Panc1 (cell line): Measurements from ENCODE around the gene MGAT5. TPM values are rescaled to one million over a fixed set of nuclear protein-coding genes. Genes with fewer than 3 reads are reported as not detected.

Source experiments
- ATAC-seq: fragments of 200-7000 bp; cut with Tn5 transposase; 2 replicates; pipeline ENCODE4 v1.9.1; 2020; ENCODE audit warnings: mild to moderate bottlenecking, moderate library complexity
- BruUV-seq: library from RNA; stranded (reverse); fragments of 400-500 nt; replicated peaks from 2 replicates; lab custom pipeline; 2021; lab: Mats Ljungman, UMichigan
- CTCF ChIA-PET: fragments of 300-600 bp; sonication (Branson Sonifier 250); formaldehyde crosslinking; loops from one replicate; lab custom pipeline; 2022; ENCODE audit warnings: antibody characterized with exemption; lab: Charles Lee
- POLR2A ChIA-PET: fragments of 300-600 bp; sonication (Branson Sonifier 250); formaldehyde crosslinking; loops from one replicate; lab custom pipeline; 2022; ENCODE audit warnings: antibody characterized with exemption; lab: Charles Lee
- DNase-seq: peaks from one replicate; pipeline ENCODE4 v3.0.0-alpha.2; 2010; ENCODE audit warnings: low read depth, low spot score
- H3K27ac ChIP-seq: 2 replicates; pipeline ENCODE4 v1.5.1; 2011; ENCODE audit warnings: mild to moderate bottlenecking, low read length, inconsistent platforms
- H3K27me3 ChIP-seq: fragments of 200-500 bp; sonication (Bioruptor generic); 2 replicates; pipeline ENCODE4 v1.6.0; 2014; ENCODE audit warnings: low read length, inconsistent platforms; ENCODE audit not compliant: control insufficient read depth, insufficient read depth
- H3K36me3 ChIP-seq: fragments of 200-500 bp; sonication (Bioruptor generic); 2 replicates; pipeline ENCODE4 v1.5.1; 2014; ENCODE audit warnings: inconsistent platforms, mild to moderate bottlenecking, low read length, moderate library complexity; ENCODE audit not compliant: control insufficient read depth, insufficient read depth
- H3K4me1 ChIP-seq: 2 replicates; pipeline ENCODE4 v1.5.1; 2011; ENCODE audit warnings: inconsistent platforms, mild to moderate bottlenecking, low read length, moderate library complexity; ENCODE audit not compliant: control insufficient read depth, insufficient read depth
- H3K4me3 ChIP-seq, 2 experiments: 2 replicates each; pipeline ENCODE4 v1.5.1; 2011 to 2012; ENCODE audit warnings: low read depth in 2 of 2, low read length in 2 of 2, mild to moderate bottlenecking in 2 of 2, inconsistent platforms in 1 of 2, moderate library complexity in 1 of 2
- H3K9me3 ChIP-seq: fragments of 200-500 bp; sonication (Bioruptor generic); 2 replicates; pipeline ENCODE4 v1.5.1; 2014; ENCODE audit warnings: low read depth, mild to moderate bottlenecking, inconsistent platforms, low read length, moderate library complexity; ENCODE audit not compliant: control insufficient read depth, insufficient read depth
- CTCF ChIP-seq: fragments of 450-650 bp; IDR thresholded peaks from 2 replicates; pipeline ENCODE4 v1.5.1; 2017; ENCODE audit warnings: mild to moderate bottlenecking
- POLR2AphosphoS5 ChIP-seq: IDR thresholded peaks from 2 replicates; pipeline ENCODE4 v1.6.1; 2012; ENCODE audit warnings: mild to moderate bottlenecking, low read depth, low read length, moderate library complexity
- REST ChIP-seq, 2 experiments: IDR thresholded peaks; 2 replicates each; pipeline ENCODE4 v1.6.1; 2011 to 2012; ENCODE audit warnings: low read depth in 2 of 2, control low read depth in 1 of 2, low read length in 1 of 2, mild to moderate bottlenecking in 1 of 2, moderate library complexity in 1 of 2; ENCODE audit not compliant: insufficient read depth in 1 of 2
- SIN3A ChIP-seq: IDR thresholded peaks from 2 replicates; pipeline ENCODE4 v1.6.1; 2012; ENCODE audit warnings: low read depth, mild to moderate bottlenecking, low read length, moderate library complexity, borderline replicate concordance; ENCODE audit not compliant: insufficient read depth
- TCF7L2 ChIP-seq: IDR thresholded peaks from 2 replicates; pipeline ENCODE4 v1.6.1; 2011; ENCODE audit warnings: mild to moderate bottlenecking, low read depth, low read length, inconsistent platforms
- in situ Hi-C: cut with HindIII; loops from 2 replicates; pipeline ENCODE4 v1.10.0; 2016; ENCODE audit warnings: low sequenced_read_pairs, low pct_unique_long_range_greater_than_20kb
- intact Hi-C: fragments of 100-400 bp; cut with micrococcal nuclease; formaldehyde crosslinking; loops from one replicate; pipeline ENCODE4 v1.10.0; 2022; ENCODE audit not compliant: unreplicated experiment
- total RNA-seq: library from RNA; stranded (reverse); gene quantifications from one replicate; pipeline ENCODE4 v1.2.1, GENCODE V29; 2021; ENCODE audit not compliant: unreplicated experiment

Gene MGAT5
- total RNA-seq, 1 experiment from 2014 or later = 22.1 TPM

- ChIA-PET CTCF (no interaction called here), POLR2A (no interaction called here)
- intact Hi-C loops (no loop called here), in situ Hi-C loops (no loop called here)
- Histone ChIP-seq H3K27ac (no peak overlapping the region), H3K36me3 (no peaks in the 10 kb centered on the region), H3K9me3 (no peaks in the 10 kb centered on the region), H3K4me3 (no peak overlapping the region), H3K27me3 (no peaks in the 10 kb centered on the region), H3K4me1 (no peaks in the 10 kb centered on the region)
- no TSS peak for BruUV-seq
- no peak for DNase-seq
- no peak for TF ChIP-seq TCF7L2
- TF ChIP-seq POLR2AphosphoS5 = no peak
- TF ChIP-seq CTCF = no peak
- TF ChIP-seq REST (IDR thresholded peaks at IDR 0.05; ENCODE audit: insufficient read depth in 1 of 2, low read depth in 2 of 2, low read length in 1 of 2) = no peak
- no peak for TF ChIP-seq SIN3A
- ATAC-seq = no peak
Observed at GRCh38 chr2:134407154-134407890, 153.4 kb downstream of the MGAT5 start.

- Histone ChIP-seq H3K36me3 (no peaks in the 10 kb centered on the region), H3K27me3 (no peaks in the 10 kb centered on the region), H3K4me1 (no peaks in the 10 kb centered on the region), H3K9me3 (no peaks in the 10 kb centered on the region), H3K27ac (no peak overlapping the region), H3K4me3 (no peak overlapping the region)
- BruUV-seq = no TSS peak
- intact Hi-C loops (no loop called here), in situ Hi-C loops (no loop called here)
- POLR2A ChIA-PET = no interaction called here
- CTCF ChIA-PET = no interaction called here
- no peak for TF ChIP-seq TCF7L2
- no peak for TF ChIP-seq POLR2AphosphoS5
- no peak for TF ChIP-seq REST (IDR thresholded peaks at IDR 0.05; ENCODE audit: insufficient read depth in 1 of 2, low read depth in 2 of 2, low read length in 1 of 2)
- no peak for TF ChIP-seq SIN3A
- no peak for TF ChIP-seq CTCF
- ATAC-seq (no peak), DNase-seq (no peak)
Observed at GRCh38 chr2:134408386-134408785, 154.5 kb downstream of the MGAT5 start.
